Gastroesophageal sphincter (tissue), 3 donors: ENCODE data around the gene AGPAT4.

Experiments used
- POLR2A ChIP-seq, 2 donors: fragments of 450-650 bp; IDR thresholded peaks; one replicate each; pipeline ENCODE4 v1.6.1; 2017; ENCODE audit warnings: antibody characterized with exemption in 2 of 2, mild to moderate bottlenecking in 2 of 2, moderate library complexity in 1 of 2
- POLR2AphosphoS5 ChIP-seq: sonication (generic); formaldehyde crosslinking; IDR thresholded peaks from one replicate; pipeline ENCODE4 v1.6.1; 2017; ENCODE audit warnings: antibody characterized with exemption
- TF ChIP-seq, protein P1 (sequence below), 4 experiments: fragments of 200-600 bp in 2 of 4; fragments of 450-650 bp in 2 of 4; sonication (generic) in 1 of 4; IDR thresholded peaks; one replicate each; pipeline ENCODE4 v1.5.1; 2017 to 2019; ENCODE audit warnings: antibody characterized with exemption in 4 of 4, mild to moderate bottlenecking in 2 of 4, moderate library complexity in 2 of 4

DNA sequence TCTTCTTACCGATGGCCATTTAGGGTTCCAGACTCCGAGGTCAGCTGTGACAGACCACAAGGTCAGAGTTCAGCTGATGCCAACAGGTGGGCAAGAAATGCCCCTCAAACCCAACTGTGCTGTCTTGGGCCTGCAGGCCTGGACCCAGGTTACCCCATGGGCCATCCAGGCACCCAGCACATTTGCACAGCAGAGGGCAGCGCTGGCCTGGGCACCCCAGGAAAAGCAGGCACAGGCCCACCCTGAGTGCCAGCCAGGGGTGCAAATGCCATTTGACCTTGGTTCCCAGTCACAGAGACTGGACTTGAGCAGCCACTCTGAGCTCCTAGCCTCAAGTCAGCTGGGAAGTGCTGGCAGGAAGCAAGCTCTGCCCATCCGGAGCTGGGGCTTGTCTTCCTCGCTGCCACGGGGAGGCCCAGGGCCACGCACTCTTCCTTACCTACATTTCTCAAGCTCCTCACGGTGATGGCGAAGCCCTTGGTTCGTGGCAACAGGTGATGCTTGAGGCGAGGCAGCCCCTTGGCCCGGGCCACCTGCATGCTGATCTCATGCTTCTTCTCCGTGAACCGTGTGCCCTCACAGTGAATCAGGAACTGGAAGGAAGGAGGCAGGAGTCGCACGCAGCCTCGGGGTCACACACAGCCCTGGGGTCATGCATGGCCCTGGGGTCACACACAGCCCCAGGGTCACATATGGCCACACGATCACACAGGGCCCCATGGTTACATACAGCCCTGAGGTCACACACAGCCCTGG, 120.8 kb downstream of the AGPAT4 start:
- TF ChIP-seq, protein P1, sequence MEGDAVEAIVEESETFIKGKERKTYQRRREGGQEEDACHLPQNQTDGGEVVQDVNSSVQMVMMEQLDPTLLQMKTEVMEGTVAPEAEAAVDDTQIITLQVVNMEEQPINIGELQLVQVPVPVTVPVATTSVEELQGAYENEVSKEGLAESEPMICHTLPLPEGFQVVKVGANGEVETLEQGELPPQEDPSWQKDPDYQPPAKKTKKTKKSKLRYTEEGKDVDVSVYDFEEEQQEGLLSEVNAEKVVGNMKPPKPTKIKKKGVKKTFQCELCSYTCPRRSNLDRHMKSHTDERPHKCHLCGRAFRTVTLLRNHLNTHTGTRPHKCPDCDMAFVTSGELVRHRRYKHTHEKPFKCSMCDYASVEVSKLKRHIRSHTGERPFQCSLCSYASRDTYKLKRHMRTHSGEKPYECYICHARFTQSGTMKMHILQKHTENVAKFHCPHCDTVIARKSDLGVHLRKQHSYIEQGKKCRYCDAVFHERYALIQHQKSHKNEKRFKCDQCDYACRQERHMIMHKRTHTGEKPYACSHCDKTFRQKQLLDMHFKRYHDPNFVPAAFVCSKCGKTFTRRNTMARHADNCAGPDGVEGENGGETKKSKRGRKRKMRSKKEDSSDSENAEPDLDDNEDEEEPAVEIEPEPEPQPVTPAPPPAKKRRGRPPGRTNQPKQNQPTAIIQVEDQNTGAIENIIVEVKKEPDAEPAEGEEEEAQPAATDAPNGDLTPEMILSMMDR (IDR thresholded peaks at IDR 0.05), result peak in 3 of 4 experiments; percentile 35 to 61 (median 53)
- no peak for TF ChIP-seq POLR2AphosphoS5
- TF ChIP-seq POLR2A (IDR thresholded peaks at IDR 0.05), result no peak
